Tibial nerve (tissue), 3 donors: ENCODE measurements around the gene ST3GAL4.

ENCODE experiments used
- EP300 ChIP-seq, 2 donors: sonication (generic); formaldehyde crosslinking; IDR thresholded peaks; one replicate each; pipeline ENCODE4 v1.6.1; 2017; ENCODE audit warnings: antibody characterized with exemption in 2 of 2, mild to moderate bottlenecking in 1 of 2
- POLR2A ChIP-seq, 2 donors: fragments of 450-650 bp; IDR thresholded peaks; one replicate each; pipeline ENCODE4 v1.6.1; 2017; ENCODE audit warnings: antibody characterized with exemption in 2 of 2, mild to moderate bottlenecking in 2 of 2, moderate library complexity in 2 of 2

- no peak for TF ChIP-seq EP300 (IDR thresholded peaks at IDR 0.05)
- TF ChIP-seq POLR2A (IDR thresholded peaks at IDR 0.05): no peak
Observed at GRCh38 chr11:126333142-126333541, 22.3 kb upstream of the ST3GAL4 start.
